Embryonic facial prominence (tissue), 1 donor: ENCODE data around the gene PKP2.

Experiments used
- DNase-seq: peaks from one replicate; pipeline ENCODE4 v3.0.0-alpha.2; 2016; ENCODE audit errors: extremely low spot score

The PKP2 gene

GRCh38 chr12:32896432-32897280, at the start of gene PKP2:
TSS of gene PKP2 (minus strand) at chr12:32896777. CDS start at chr12:32896731, 46 bp downstream.
- no peak for DNase-seq

- no peak for DNase-seq
Observed at GRCh38 chr12:32944195-32944594, 47.6 kb upstream of the PKP2 start.

GRCh38 chr12:32939801-32940200, 43.2 kb upstream of the PKP2 start:
- DNase-seq: no peak

GRCh38 chr12:32926963-32927362, 30.4 kb upstream of the PKP2 start:
- DNase-seq: no peak

- DNase-seq: no peak
Observed at GRCh38 chr12:32926356-32926755, 29.8 kb upstream of the PKP2 start.

GRCh38 chr12:32922546-32923297, 26.1 kb upstream of the PKP2 start:
- DNase-seq: no peak

GRCh38 chr12:32921397-32921796, 24.8 kb upstream of the PKP2 start:
- no peak for DNase-seq

- no peak for DNase-seq
Observed at GRCh38 chr12:32920506-32921085, 24.0 kb upstream of the PKP2 start.

- no peak for DNase-seq
Observed at GRCh38 chr12:32918890-32919801, 22.6 kb upstream of the PKP2 start.

GRCh38 chr12:32917094-32917611, 20.6 kb upstream of the PKP2 start:
- no peak for DNase-seq

- DNase-seq: no peak
Observed at GRCh38 chr12:32907898-32908476, 11.4 kb upstream of the PKP2 start.

- DNase-seq: no peak
Observed at GRCh38 chr12:32907166-32907565, 10.6 kb upstream of the PKP2 start.

GRCh38 chr12:32906399-32907165, 10.0 kb upstream of the PKP2 start:
- DNase-seq: no peak

GRCh38 chr12:32903763-32904162, 7.2 kb upstream of the PKP2 start:
- no peak for DNase-seq

GRCh38 chr12:32903318-32903717, 6.7 kb upstream of the PKP2 start:
- no peak for DNase-seq

- no peak for DNase-seq
Observed at GRCh38 chr12:32902287-32902997, 5.9 kb upstream of the PKP2 start.

- no peak for DNase-seq
Observed at GRCh38 chr12:32901553-32901952, 5.0 kb upstream of the PKP2 start.

- no peak for DNase-seq
Observed at GRCh38 chr12:32897687-32898573, 1.4 kb upstream of the PKP2 start.

- no peak for DNase-seq
Observed at GRCh38 chr12:32897281-32897610, 669 bp upstream of the PKP2 start.
